HL-60 (cell line): ENCODE results near the gene IGFBP7.
"Not testable (repeated sequence)": the region's sequence is repeated elsewhere in the genome, so short reads cannot be mapped to it uniquely, and the experiment has no call there.

Experiments
- DNase-seq, 2 experiments: peaks; one replicate each; pipeline ENCODE4 v3.0.0-alpha.2; 2010 to 2020; ENCODE audit warnings: low read depth in 1 of 2, low spot score in 1 of 2
- H3K27ac ChIP-seq: fragments of 250-450 bp; sonication (Bioruptor Pico); replicated peaks from 2 replicates; pipeline ENCODE4 v1.5.1; 2020; ENCODE audit warnings: mild to moderate bottlenecking, moderate library complexity
- H3K27me3 ChIP-seq: fragments of 250-450 bp; sonication (Bioruptor Pico); 2 replicates; pipeline ENCODE4 v1.5.1; 2021; ENCODE audit warnings: mild to moderate bottlenecking, moderate library complexity; ENCODE audit not compliant: insufficient read depth, poor library complexity, severe bottlenecking
- H3K4me3 ChIP-seq: replicated peaks from 2 replicates; pipeline ENCODE4 v1.5.1; 2011; ENCODE audit warnings: mild to moderate bottlenecking, control low read depth, low read length; ENCODE audit not compliant: insufficient read depth
- GABPA ChIP-seq: IDR thresholded peaks from 2 replicates; pipeline ENCODE4 v1.6.1; 2012; ENCODE audit warnings: low read depth
- POLR2AphosphoS5 ChIP-seq: IDR thresholded peaks from 2 replicates; pipeline ENCODE4 v1.6.1; 2012; ENCODE audit warnings: low read depth
- SPI1 ChIP-seq: IDR thresholded peaks from 2 replicates; pipeline ENCODE4 v1.6.1; 2012; ENCODE audit warnings: low read depth, mild to moderate bottlenecking, borderline replicate concordance
- TF ChIP-seq, protein P1 (sequence below): IDR thresholded peaks from one replicate; pipeline ENCODE4 v1.5.1; 2011; ENCODE audit warnings: low read length, control low read depth, inconsistent platforms; ENCODE audit not compliant: insufficient read depth
- TF ChIP-seq, protein P2 (sequence below): IDR thresholded peaks from 2 replicates; pipeline ENCODE4 v1.6.1; 2012; ENCODE audit warnings: low read depth; ENCODE audit not compliant: insufficient replicate concordance

Gene IGFBP7

GRCh38 chr4:57061395-57061794 is 48.8 kb downstream of the IGFBP7 start:
- Histone ChIP-seq H3K27ac (no peak overlapping the region), H3K4me3 (no peak overlapping the region), H3K27me3 (no peaks in the 10 kb centered on the region)
- TF ChIP-seq, protein P1, sequence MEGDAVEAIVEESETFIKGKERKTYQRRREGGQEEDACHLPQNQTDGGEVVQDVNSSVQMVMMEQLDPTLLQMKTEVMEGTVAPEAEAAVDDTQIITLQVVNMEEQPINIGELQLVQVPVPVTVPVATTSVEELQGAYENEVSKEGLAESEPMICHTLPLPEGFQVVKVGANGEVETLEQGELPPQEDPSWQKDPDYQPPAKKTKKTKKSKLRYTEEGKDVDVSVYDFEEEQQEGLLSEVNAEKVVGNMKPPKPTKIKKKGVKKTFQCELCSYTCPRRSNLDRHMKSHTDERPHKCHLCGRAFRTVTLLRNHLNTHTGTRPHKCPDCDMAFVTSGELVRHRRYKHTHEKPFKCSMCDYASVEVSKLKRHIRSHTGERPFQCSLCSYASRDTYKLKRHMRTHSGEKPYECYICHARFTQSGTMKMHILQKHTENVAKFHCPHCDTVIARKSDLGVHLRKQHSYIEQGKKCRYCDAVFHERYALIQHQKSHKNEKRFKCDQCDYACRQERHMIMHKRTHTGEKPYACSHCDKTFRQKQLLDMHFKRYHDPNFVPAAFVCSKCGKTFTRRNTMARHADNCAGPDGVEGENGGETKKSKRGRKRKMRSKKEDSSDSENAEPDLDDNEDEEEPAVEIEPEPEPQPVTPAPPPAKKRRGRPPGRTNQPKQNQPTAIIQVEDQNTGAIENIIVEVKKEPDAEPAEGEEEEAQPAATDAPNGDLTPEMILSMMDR: no peak
- TF ChIP-seq, protein P2, sequence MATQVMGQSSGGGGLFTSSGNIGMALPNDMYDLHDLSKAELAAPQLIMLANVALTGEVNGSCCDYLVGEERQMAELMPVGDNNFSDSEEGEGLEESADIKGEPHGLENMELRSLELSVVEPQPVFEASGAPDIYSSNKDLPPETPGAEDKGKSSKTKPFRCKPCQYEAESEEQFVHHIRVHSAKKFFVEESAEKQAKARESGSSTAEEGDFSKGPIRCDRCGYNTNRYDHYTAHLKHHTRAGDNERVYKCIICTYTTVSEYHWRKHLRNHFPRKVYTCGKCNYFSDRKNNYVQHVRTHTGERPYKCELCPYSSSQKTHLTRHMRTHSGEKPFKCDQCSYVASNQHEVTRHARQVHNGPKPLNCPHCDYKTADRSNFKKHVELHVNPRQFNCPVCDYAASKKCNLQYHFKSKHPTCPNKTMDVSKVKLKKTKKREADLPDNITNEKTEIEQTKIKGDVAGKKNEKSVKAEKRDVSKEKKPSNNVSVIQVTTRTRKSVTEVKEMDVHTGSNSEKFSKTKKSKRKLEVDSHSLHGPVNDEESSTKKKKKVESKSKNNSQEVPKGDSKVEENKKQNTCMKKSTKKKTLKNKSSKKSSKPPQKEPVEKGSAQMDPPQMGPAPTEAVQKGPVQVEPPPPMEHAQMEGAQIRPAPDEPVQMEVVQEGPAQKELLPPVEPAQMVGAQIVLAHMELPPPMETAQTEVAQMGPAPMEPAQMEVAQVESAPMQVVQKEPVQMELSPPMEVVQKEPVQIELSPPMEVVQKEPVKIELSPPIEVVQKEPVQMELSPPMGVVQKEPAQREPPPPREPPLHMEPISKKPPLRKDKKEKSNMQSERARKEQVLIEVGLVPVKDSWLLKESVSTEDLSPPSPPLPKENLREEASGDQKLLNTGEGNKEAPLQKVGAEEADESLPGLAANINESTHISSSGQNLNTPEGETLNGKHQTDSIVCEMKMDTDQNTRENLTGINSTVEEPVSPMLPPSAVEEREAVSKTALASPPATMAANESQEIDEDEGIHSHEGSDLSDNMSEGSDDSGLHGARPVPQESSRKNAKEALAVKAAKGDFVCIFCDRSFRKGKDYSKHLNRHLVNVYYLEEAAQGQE: no peak
- no peak for TF ChIP-seq GABPA
- no peak for TF ChIP-seq POLR2AphosphoS5
- no peak for TF ChIP-seq SPI1
- DNase-seq: no peak

DNA sequence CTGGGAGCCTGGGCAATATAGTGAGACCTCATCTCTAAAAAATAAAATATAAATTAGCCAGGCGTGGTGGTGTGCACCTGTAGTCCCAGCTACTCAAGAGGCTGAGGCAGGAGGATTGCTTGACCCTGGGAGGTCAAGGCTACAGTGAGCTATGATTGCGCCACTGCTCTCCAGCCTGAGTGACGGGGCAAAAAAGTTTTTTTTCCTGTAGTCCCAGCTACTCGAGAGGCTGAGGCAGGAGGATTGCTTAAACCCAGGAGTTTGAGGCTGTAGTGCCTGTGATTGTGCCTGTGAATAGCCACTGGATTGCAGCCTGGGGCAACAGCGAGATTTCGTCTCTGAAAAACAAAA is 49.5 kb downstream of the IGFBP7 start:
- H3K4me3 ChIP-seq, DNase-seq, H3K27ac ChIP-seq: not testable (repeated sequence)

GRCh38 chr4:57059890-57060716 is 50.1 kb downstream of the IGFBP7 start:
- no peak for DNase-seq
- TF ChIP-seq SPI1 (no peak), GABPA (no peak)
- no peaks in the 10 kb centered on the region for H3K27me3 ChIP-seq
- H3K4me3 ChIP-seq: no peak overlapping the region
- no peak overlapping the region for H3K27ac ChIP-seq

More for the DNA sequence above, 49.5 kb downstream of the IGFBP7 start:
- H3K27me3 ChIP-seq: not testable (repeated sequence)

DNA sequence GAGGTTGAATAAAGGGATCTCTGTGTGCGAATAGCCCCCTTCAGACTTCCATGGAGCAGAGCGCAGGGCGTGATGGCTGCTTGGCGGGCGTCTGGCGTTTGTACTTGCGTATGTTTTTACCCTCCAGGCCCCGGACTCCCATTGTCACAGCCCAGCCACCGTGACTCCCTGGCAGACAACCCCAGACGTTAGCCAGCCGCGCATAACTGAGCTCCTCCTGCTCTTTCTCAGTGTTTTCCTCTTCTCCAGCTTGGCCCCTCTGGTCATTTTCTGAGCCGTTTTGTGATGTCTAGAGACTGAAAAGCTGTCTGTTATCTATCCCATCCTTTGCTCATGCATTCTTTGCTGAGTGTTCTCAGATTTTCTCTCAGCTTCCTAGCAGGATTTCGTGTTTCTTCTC is 54.3 kb downstream of the IGFBP7 start:
- H3K27me3 ChIP-seq: no peaks in the 10 kb centered on the region
- no peak overlapping the region for H3K27ac ChIP-seq
- DNase-seq: no peak
- TF ChIP-seq, protein P2: no peak
- no peak for TF ChIP-seq SPI1
- TF ChIP-seq, protein P1: no peak
- TF ChIP-seq GABPA: no peak
- TF ChIP-seq POLR2AphosphoS5: no peak
- H3K4me3 ChIP-seq: no peak overlapping the region

GRCh38 chr4:57053508-57053907 is 56.7 kb downstream of the IGFBP7 start:
- Histone ChIP-seq H3K4me3 (no peak overlapping the region), H3K27ac (no peak overlapping the region), H3K27me3 (no peaks in the 10 kb centered on the region)
- TF ChIP-seq, protein P1: no peak
- TF ChIP-seq POLR2AphosphoS5: no peak
- TF ChIP-seq, protein P2: no peak
- no peak for TF ChIP-seq SPI1
- no peak for TF ChIP-seq GABPA
- DNase-seq: no peak
